NT2/D1 (cell line): ENCODE results near the gene CEP112.

Source experiments
- DNase-seq: peaks from one replicate; pipeline ENCODE4 v3.0.0-alpha.2; 2011; ENCODE audit warnings: low read depth, low spot score
- H3K27me3 ChIP-seq: 2 replicates; pipeline ENCODE4 v1.6.0; 2011; ENCODE audit warnings: mild to moderate bottlenecking; ENCODE audit not compliant: insufficient read length, insufficient read depth
- H3K36me3 ChIP-seq: 2 replicates; pipeline ENCODE4 v1.6.1; 2011; ENCODE audit warnings: mild to moderate bottlenecking, low read length, mixed read lengths; ENCODE audit not compliant: insufficient read depth, insufficient read length
- H3K4me1 ChIP-seq: 2 replicates; pipeline ENCODE4 v1.5.1; 2011; ENCODE audit not compliant: insufficient read depth, insufficient read length
- H3K4me3 ChIP-seq: 2 replicates; pipeline ENCODE4 v1.5.1; 2011; ENCODE audit warnings: low read depth; ENCODE audit not compliant: insufficient read length
- H3K9ac ChIP-seq: 2 replicates; pipeline ENCODE4 v1.6.0; 2011; ENCODE audit warnings: low read depth; ENCODE audit not compliant: insufficient read length
- H3K9me3 ChIP-seq: 2 replicates; pipeline ENCODE4 v1.5.1; 2011; ENCODE audit warnings: mild to moderate bottlenecking, low read length; ENCODE audit not compliant: insufficient read depth
- SUZ12 ChIP-seq: IDR thresholded peaks from 2 replicates; pipeline ENCODE4 v1.6.1; 2011; ENCODE audit not compliant: insufficient read length, insufficient read depth; ENCODE audit errors: extremely low read depth
- YY1 ChIP-seq: IDR thresholded peaks from 2 replicates; pipeline ENCODE4 v1.6.1; 2011; ENCODE audit not compliant: insufficient read length, insufficient read depth
- ZNF274 ChIP-seq: IDR thresholded peaks from 2 replicates; pipeline ENCODE4 v1.6.1; 2011; ENCODE audit warnings: mild to moderate bottlenecking, low read depth, low read length

Gene CEP112

GRCh38 chr17:66126231-66126630 is 65.7 kb downstream of the CEP112 start:
- no peaks in the 10 kb centered on the region for H3K27me3 ChIP-seq
- H3K36me3 ChIP-seq: peaks cover 5% of the 10 kb centered on the region
- no peaks in the 10 kb centered on the region for H3K4me1 ChIP-seq
- TF ChIP-seq ZNF274 (no peak), SUZ12 (no peak), YY1 (no peak)
- no peak for DNase-seq
- no peaks in the 10 kb centered on the region for H3K9me3 ChIP-seq
- no peak overlapping the region for H3K9ac ChIP-seq
- no peak overlapping the region for H3K4me3 ChIP-seq

- H3K4me1 ChIP-seq: no peaks in the 10 kb centered on the region
- no peak for DNase-seq
- H3K9me3 ChIP-seq: no peaks in the 10 kb centered on the region
- no peak overlapping the region for H3K9ac ChIP-seq
- no peaks in the 10 kb centered on the region for H3K27me3 ChIP-seq
- H3K4me3 ChIP-seq: no peak overlapping the region
- no peak for TF ChIP-seq ZNF274
- no peak for TF ChIP-seq YY1
- no peak for TF ChIP-seq SUZ12
- peaks cover 5% of the 10 kb centered on the region for H3K36me3 ChIP-seq
These were observed 68.8 kb downstream of the CEP112 start for GRCh38 chr17:66123163-66123562.

GRCh38 chr17:66115246-66115645 is 76.7 kb downstream of the CEP112 start:
- DNase-seq: no peak
- H3K36me3 ChIP-seq: no peaks in the 10 kb centered on the region
- TF ChIP-seq YY1: no peak
- TF ChIP-seq ZNF274: no peak
- TF ChIP-seq SUZ12: no peak
- H3K9ac ChIP-seq: no peak overlapping the region
- H3K4me1 ChIP-seq: no peaks in the 10 kb centered on the region
- H3K9me3 ChIP-seq: peaks cover 24% of the 10 kb centered on the region; the same call in 1 of the 2 replicates
- H3K27me3 ChIP-seq: no peaks in the 10 kb centered on the region
- no peak overlapping the region for H3K4me3 ChIP-seq

- TF ChIP-seq ZNF274 (no peak), YY1 (no peak), SUZ12 (no peak)
- Histone ChIP-seq H3K9ac (no peak overlapping the region), H3K27me3 (no peaks in the 10 kb centered on the region), H3K4me1 (no peaks in the 10 kb centered on the region), H3K9me3 (peaks cover 30% of the 10 kb centered on the region; the same call in 1 of the 2 replicates), H3K36me3 (no peaks in the 10 kb centered on the region), H3K4me3 (no peak overlapping the region)
- DNase-seq: no peak
These were observed 77.3 kb downstream of the CEP112 start for GRCh38 chr17:66114609-66115008.

GRCh38 chr17:66107731-66108130 is 84.2 kb downstream of the CEP112 start:
- no peaks in the 10 kb centered on the region for H3K27me3 ChIP-seq
- no peak overlapping the region for H3K4me3 ChIP-seq
- no peak for TF ChIP-seq ZNF274
- no peak for TF ChIP-seq YY1
- no peak for TF ChIP-seq SUZ12
- peaks cover 24% of the 10 kb centered on the region; the same call in 1 of the 2 replicates for H3K9me3 ChIP-seq
- no peak for DNase-seq
- no peaks in the 10 kb centered on the region for H3K4me1 ChIP-seq
- H3K36me3 ChIP-seq: no peaks in the 10 kb centered on the region
- H3K9ac ChIP-seq: no peak overlapping the region

GRCh38 chr17:66098040-66098439 is 93.9 kb downstream of the CEP112 start:
- Histone ChIP-seq H3K4me1 (no peaks in the 10 kb centered on the region), H3K4me3 (no peak overlapping the region), H3K36me3 (no peaks in the 10 kb centered on the region), H3K27me3 (no peaks in the 10 kb centered on the region), H3K9ac (no peak overlapping the region), H3K9me3 (no peaks in the 10 kb centered on the region; the same call in 1 of the 2 replicates)
- TF ChIP-seq SUZ12 (no peak), YY1 (no peak), ZNF274 (no peak)
- DNase-seq: no peak

- Histone ChIP-seq H3K4me1 (no peaks in the 10 kb centered on the region), H3K27me3 (no peaks in the 10 kb centered on the region), H3K9me3 (peaks cover 8% of the 10 kb centered on the region; the same call in 1 of the 2 replicates), H3K36me3 (no peaks in the 10 kb centered on the region), H3K9ac (no peak overlapping the region), H3K4me3 (no peak overlapping the region)
- DNase-seq: no peak
- TF ChIP-seq ZNF274 (no peak), YY1 (no peak), SUZ12 (no peak)
These were observed 97.2 kb downstream of the CEP112 start for GRCh38 chr17:66094727-66095126.
